Adrenal gland (tissue), 5 donors: ENCODE data around the gene NOS3.

Experiments
- POLR2A ChIP-seq, 2 donors: fragments of 450-650 bp; IDR thresholded peaks; one replicate each; pipeline ENCODE4 v1.6.1; 2017; ENCODE audit warnings: antibody characterized with exemption in 2 of 2, mild to moderate bottlenecking in 2 of 2, moderate library complexity in 1 of 2
- TF ChIP-seq, protein P1 (sequence below), 6 experiments: fragments of 450-650 bp in 4 of 6; fragments of 200-600 bp in 2 of 6; sonication (generic) in 1 of 6; IDR thresholded peaks; 1 replicate in 5 of 6; 2 replicates in 1 of 6; pipeline versions ENCODE4 v1.5.1 to v1.8.0; 2016 to 2021; ENCODE audit warnings: antibody characterized with exemption in 6 of 6, mild to moderate bottlenecking in 2 of 6, moderate library complexity in 1 of 6
- donor health status: DM: no; HTN: no; CAD: no.

DNA sequence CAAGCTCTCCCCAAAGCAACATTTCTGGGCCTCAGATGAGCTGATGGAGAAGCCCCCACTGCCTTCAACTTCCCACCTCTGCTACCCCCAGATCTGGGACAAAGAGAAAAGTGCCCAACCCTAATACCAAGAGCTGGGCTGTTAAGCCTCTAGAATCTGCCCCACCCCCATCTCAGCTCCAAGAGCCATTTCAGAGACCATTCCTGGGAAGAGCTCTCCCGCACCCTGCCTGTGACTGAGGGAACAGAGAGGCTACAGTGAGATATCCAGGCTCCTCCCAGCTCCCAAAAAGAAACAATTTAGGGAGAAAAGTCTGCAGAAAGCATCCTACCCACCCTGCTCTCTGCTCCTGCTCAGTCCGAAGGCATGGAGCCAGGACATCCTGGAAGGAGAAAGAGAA lies 10.2 kb upstream of the NOS3 start:
- TF ChIP-seq POLR2A (IDR thresholded peaks at IDR 0.05) = no peak
- TF ChIP-seq, protein P1, sequence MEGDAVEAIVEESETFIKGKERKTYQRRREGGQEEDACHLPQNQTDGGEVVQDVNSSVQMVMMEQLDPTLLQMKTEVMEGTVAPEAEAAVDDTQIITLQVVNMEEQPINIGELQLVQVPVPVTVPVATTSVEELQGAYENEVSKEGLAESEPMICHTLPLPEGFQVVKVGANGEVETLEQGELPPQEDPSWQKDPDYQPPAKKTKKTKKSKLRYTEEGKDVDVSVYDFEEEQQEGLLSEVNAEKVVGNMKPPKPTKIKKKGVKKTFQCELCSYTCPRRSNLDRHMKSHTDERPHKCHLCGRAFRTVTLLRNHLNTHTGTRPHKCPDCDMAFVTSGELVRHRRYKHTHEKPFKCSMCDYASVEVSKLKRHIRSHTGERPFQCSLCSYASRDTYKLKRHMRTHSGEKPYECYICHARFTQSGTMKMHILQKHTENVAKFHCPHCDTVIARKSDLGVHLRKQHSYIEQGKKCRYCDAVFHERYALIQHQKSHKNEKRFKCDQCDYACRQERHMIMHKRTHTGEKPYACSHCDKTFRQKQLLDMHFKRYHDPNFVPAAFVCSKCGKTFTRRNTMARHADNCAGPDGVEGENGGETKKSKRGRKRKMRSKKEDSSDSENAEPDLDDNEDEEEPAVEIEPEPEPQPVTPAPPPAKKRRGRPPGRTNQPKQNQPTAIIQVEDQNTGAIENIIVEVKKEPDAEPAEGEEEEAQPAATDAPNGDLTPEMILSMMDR (IDR thresholded peaks at IDR 0.05) = no peak
